ENCODE results near the gene IL18R1. TPM values are rescaled to one million over a fixed set of nuclear protein-coding genes. Genes with fewer than 3 reads are reported as not detected.

The IL18R1 gene
- total RNA-seq, 1 donor from 2014 or later: 2.4 TPM

DNA sequence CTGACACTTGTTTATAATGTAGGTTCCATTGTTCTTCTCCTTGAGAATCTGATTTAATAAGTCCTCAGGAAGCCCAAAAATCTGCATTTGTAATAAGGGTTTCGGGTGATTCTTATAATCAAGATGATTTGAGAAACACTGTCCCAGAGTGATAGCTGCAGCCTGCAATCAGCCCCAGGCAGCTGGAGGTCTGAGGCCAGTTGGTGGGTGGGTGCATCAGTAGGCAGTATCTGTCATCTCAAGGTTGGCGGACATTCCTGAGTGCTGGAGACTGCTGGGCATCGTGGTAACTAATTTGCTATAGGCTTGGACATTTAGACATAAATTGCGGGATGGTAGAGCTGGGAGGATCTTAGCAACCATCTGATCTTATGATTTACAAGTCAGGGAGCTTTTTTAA is 64.7 kb downstream of the IL18R1 start:
- Mint-ChIP-seq H3K36me3 (ENCODE audit: low read depth, unreplicated experiment) (no peaks in the 10 kb centered on the region), H3K27me3 (ENCODE audit: low read depth, unreplicated experiment) (peaks cover 24% of the 10 kb centered on the region), H3K4me3 (ENCODE audit: unreplicated experiment) (no peak overlapping the region), H3K27ac (ENCODE audit: unreplicated experiment) (no peak overlapping the region), H3K4me1 (ENCODE audit: low read depth, unreplicated experiment) (peaks cover 8% of the 10 kb centered on the region), H3K9me3 (ENCODE audit: unreplicated experiment) (peaks cover 4% of the 10 kb centered on the region)
- DNase-seq (ENCODE audit: low read depth): no peak
- H3K9me3 ChIP-seq (ENCODE audit: insufficient read depth, low read depth, low read length): no peaks in the 10 kb centered on the region
- H3K4me1 ChIP-seq (ENCODE audit: insufficient read depth, low read length): no peaks in the 10 kb centered on the region
- no peak overlapping the region for H2AFZ ChIP-seq (ENCODE audit: low read depth, low read length)
- no peak for FAIRE-seq
- H3K27me3 ChIP-seq (ENCODE audit: insufficient read depth, low read length): peaks cover 14% of the 10 kb centered on the region
- no peak overlapping the region for H3K27ac ChIP-seq (ENCODE audit: low read depth, low read length)
- H3K9ac ChIP-seq (ENCODE audit: low read length): no peak overlapping the region
- no peak overlapping the region for H3K4me3 ChIP-seq (ENCODE audit: insufficient read depth, low read depth, low read length)
- no peaks in the 10 kb centered on the region for H3K36me3 ChIP-seq (ENCODE audit: insufficient read depth, low read length)
- no peaks in the 10 kb centered on the region for H4K20me1 ChIP-seq (ENCODE audit: insufficient read depth, low read length)
- TF ChIP-seq, protein P1, sequence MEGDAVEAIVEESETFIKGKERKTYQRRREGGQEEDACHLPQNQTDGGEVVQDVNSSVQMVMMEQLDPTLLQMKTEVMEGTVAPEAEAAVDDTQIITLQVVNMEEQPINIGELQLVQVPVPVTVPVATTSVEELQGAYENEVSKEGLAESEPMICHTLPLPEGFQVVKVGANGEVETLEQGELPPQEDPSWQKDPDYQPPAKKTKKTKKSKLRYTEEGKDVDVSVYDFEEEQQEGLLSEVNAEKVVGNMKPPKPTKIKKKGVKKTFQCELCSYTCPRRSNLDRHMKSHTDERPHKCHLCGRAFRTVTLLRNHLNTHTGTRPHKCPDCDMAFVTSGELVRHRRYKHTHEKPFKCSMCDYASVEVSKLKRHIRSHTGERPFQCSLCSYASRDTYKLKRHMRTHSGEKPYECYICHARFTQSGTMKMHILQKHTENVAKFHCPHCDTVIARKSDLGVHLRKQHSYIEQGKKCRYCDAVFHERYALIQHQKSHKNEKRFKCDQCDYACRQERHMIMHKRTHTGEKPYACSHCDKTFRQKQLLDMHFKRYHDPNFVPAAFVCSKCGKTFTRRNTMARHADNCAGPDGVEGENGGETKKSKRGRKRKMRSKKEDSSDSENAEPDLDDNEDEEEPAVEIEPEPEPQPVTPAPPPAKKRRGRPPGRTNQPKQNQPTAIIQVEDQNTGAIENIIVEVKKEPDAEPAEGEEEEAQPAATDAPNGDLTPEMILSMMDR (IDR thresholded peaks at IDR 0.05; ENCODE audit: insufficient read depth, low read depth, low read length): no peak
- TF ChIP-seq EZH2 (IDR thresholded peaks at IDR 0.05; ENCODE audit: insufficient read depth, low read length): no peak
- no peak overlapping the region for H3K4me2 ChIP-seq (ENCODE audit: low read length)
- no peaks in the 10 kb centered on the region for H3K79me2 ChIP-seq (ENCODE audit: insufficient read depth, low read length)

DNA sequence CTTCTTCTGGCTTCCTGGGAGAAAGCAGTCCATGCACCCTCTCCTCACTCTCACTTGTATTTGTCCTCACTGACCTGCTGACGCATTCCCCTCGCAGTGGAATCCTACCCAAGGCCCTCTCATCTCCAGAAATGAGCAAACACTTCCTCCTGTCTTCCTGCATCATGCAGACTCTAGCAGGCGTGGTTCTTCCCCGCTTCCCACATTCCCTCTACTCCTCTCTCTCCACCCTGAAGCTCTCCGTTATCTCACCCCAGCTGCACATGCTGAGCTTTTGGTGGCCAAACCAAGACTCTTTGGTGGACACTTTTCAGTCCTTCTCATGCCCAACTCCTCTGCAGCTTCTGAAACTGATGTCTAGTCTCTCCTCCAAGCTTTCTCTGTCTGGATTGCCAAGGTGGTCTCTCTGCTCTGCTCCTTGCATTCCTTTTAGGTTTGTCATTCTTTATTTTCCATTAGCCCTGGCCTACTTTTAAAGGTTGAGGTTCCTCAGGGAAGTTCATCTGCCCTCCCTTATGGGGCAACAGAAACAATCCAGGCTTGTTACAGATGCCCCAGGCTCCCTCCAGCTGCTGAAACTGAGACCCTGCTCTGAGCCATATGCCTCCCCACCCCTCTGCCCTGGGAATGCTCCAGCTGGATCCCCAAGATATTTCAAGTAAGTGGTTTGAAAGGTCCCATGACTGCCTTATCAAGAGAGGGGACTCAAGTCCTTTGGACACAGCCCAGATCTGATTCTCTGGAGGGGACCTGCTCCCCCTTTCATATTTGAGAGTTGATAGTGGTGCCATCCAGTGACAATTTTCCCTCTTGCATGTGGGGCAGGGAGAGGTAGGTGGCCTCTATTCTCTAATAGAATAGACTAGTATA is 66.5 kb downstream of the IL18R1 start:
- H3K4me3 Mint-ChIP-seq (ENCODE audit: unreplicated experiment): no peak overlapping the region
- no peaks in the 10 kb centered on the region for H4K20me1 ChIP-seq (ENCODE audit: insufficient read depth, low read length)
- no peak overlapping the region for H3K9ac ChIP-seq (ENCODE audit: low read length)
- FAIRE-seq (no peak), DNase-seq (ENCODE audit: low read depth) (no peak)
- no peak overlapping the region for H3K27ac ChIP-seq (ENCODE audit: low read depth, low read length)
- no peak overlapping the region for H3K4me2 ChIP-seq (ENCODE audit: low read length)
- H3K9me3 ChIP-seq (ENCODE audit: insufficient read depth, low read depth, low read length): no peaks in the 10 kb centered on the region
- no peaks in the 10 kb centered on the region for H3K4me1 ChIP-seq (ENCODE audit: insufficient read depth, low read length)
- H3K79me2 ChIP-seq (ENCODE audit: insufficient read depth, low read length): no peaks in the 10 kb centered on the region
- H2AFZ ChIP-seq (ENCODE audit: low read depth, low read length): no peak overlapping the region
- no peak overlapping the region for H3K4me3 ChIP-seq (ENCODE audit: insufficient read depth, low read depth, low read length)
- peaks cover 8% of the 10 kb centered on the region for H3K4me1 Mint-ChIP-seq (ENCODE audit: low read depth, unreplicated experiment)
- no peaks in the 10 kb centered on the region for H3K36me3 ChIP-seq (ENCODE audit: insufficient read depth, low read length)
- H3K27me3 ChIP-seq (ENCODE audit: insufficient read depth, low read length): peaks cover 14% of the 10 kb centered on the region
- H3K27ac Mint-ChIP-seq (ENCODE audit: unreplicated experiment): no peak overlapping the region
- peaks cover 24% of the 10 kb centered on the region for H3K27me3 Mint-ChIP-seq (ENCODE audit: low read depth, unreplicated experiment)
- peaks cover 4% of the 10 kb centered on the region for H3K9me3 Mint-ChIP-seq (ENCODE audit: unreplicated experiment)
- no peak for TF ChIP-seq EZH2 (IDR thresholded peaks at IDR 0.05; ENCODE audit: insufficient read depth, low read length)
- TF ChIP-seq, protein P1 (IDR thresholded peaks at IDR 0.05; ENCODE audit: insufficient read depth, low read depth, low read length): no peak
- H3K36me3 Mint-ChIP-seq (ENCODE audit: low read depth, unreplicated experiment): no peaks in the 10 kb centered on the region

DNA sequence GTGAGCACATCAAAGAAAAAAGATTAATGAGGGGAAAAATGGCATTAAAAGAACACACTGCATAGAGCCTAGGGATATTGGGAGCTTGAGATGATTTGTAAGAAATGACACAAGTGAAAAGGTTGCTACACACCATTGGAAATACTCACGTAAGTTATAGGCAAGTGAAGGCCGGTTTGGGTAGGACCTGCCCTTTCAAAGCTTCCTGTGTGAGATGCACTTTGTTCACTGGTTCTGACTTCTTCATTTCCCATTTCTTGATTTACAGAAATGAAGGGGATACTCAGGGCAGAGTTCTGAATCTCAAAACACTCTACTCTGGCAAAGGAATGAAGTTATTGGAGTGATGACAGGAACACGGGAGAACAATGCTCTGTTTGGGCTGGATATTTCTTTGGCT is 67.3 kb downstream of the IL18R1 start, which contains the start of gene IL18RAP:
Gene IL18RAP, plus strand, starts transcription at position 251 of the 400 bp plus-strand sequence. Its CDS starts 118 bp downstream, at position 369.
- no peak within 1 kb of the TSS for H3K9ac ChIP-seq (ENCODE audit: low read length)
- no peaks in the 10 kb centered on the region for H3K36me3 Mint-ChIP-seq (ENCODE audit: low read depth, unreplicated experiment)
- no peak within 1 kb of the TSS for H3K27ac ChIP-seq (ENCODE audit: low read depth, low read length)
- no peak within 1 kb of the TSS for H3K4me3 ChIP-seq (ENCODE audit: insufficient read depth, low read depth, low read length)
- no peak within 1 kb of the TSS for H2AFZ ChIP-seq (ENCODE audit: low read depth, low read length)
- no peaks in the 10 kb centered on the region for H3K4me1 ChIP-seq (ENCODE audit: insufficient read depth, low read length)
- H3K4me3 Mint-ChIP-seq (ENCODE audit: unreplicated experiment): no peak within 1 kb of the TSS
- H3K79me2 ChIP-seq (ENCODE audit: insufficient read depth, low read length): no peaks in the 10 kb centered on the region
- peaks cover 4% of the 10 kb centered on the region for H3K9me3 Mint-ChIP-seq (ENCODE audit: unreplicated experiment)
- H3K4me2 ChIP-seq (ENCODE audit: low read length): no peak within 1 kb of the TSS
- no peaks in the 10 kb centered on the region for H3K9me3 ChIP-seq (ENCODE audit: insufficient read depth, low read depth, low read length)
- peaks cover 14% of the 10 kb centered on the region for H3K27me3 ChIP-seq (ENCODE audit: insufficient read depth, low read length)
- H4K20me1 ChIP-seq (ENCODE audit: insufficient read depth, low read length): no peaks in the 10 kb centered on the region
- H3K27me3 Mint-ChIP-seq (ENCODE audit: low read depth, unreplicated experiment): peaks cover 24% of the 10 kb centered on the region
- H3K27ac Mint-ChIP-seq (ENCODE audit: unreplicated experiment): no peak within 1 kb of the TSS
- TF ChIP-seq EZH2 (IDR thresholded peaks at IDR 0.05; ENCODE audit: insufficient read depth, low read length): no peak
- TF ChIP-seq, protein P1 (IDR thresholded peaks at IDR 0.05; ENCODE audit: insufficient read depth, low read depth, low read length): no peak
- no peaks in the 10 kb centered on the region for H3K36me3 ChIP-seq (ENCODE audit: insufficient read depth, low read length)
- FAIRE-seq (no peak), DNase-seq (ENCODE audit: low read depth) (no peak)
- H3K4me1 Mint-ChIP-seq (ENCODE audit: low read depth, unreplicated experiment): peaks cover 5% of the 10 kb centered on the region
